Hematopoietic multipotent progenitor cell treated with erythropoietin and hydrocortisone succinate and interleukin-3 and kit ligand, for 4 days (in vitro differentiated cells): ENCODE results near the gene FAM221B.
A peak's percentile ranks its signal among the peaks of the same experiment; 100 is the strongest.

Experiments used
- DNase-seq: peaks from one replicate; pipeline ENCODE4 v3.0.0-alpha.2; 2015

FAM221B gene

GRCh38 chr9:35845824-35846771 lies 17.6 kb upstream of the FAM221B start:
- DNase-seq: no peak

DNA sequence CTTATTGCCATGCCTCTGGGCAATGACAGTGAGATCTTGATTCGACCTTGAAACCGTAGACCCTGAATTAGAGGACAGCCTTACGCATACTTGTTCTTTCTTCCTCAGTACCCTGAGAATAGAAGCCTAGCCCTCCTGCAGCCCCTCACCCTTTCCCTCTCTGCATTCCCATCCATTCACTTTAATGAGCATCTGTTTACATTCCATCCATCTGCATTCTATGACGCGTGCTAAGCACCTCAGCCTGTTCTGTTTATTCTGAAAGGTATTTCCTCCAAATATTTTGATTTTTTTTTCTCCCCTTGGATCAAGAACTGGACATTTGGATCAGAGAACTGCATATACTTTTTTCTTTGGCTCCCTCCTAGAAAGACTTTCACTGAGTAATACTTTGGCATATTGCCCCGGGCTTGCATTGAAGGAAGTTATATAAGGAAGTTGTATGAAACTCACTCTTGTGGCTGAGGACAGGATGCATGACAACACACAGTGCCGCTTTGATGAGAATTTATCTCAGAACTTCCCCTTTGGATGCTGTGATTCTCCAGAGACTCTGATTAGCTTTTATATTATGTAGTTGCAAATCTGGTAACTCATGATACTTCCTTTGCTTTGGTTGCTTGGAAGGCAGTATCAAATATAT lies 16.2 kb upstream of the FAM221B start:
- DNase-seq: peak; percentile 94

GRCh38 chr9:35842795-35843194 lies 14.3 kb upstream of the FAM221B start:
- DNase-seq: no peak

DNA sequence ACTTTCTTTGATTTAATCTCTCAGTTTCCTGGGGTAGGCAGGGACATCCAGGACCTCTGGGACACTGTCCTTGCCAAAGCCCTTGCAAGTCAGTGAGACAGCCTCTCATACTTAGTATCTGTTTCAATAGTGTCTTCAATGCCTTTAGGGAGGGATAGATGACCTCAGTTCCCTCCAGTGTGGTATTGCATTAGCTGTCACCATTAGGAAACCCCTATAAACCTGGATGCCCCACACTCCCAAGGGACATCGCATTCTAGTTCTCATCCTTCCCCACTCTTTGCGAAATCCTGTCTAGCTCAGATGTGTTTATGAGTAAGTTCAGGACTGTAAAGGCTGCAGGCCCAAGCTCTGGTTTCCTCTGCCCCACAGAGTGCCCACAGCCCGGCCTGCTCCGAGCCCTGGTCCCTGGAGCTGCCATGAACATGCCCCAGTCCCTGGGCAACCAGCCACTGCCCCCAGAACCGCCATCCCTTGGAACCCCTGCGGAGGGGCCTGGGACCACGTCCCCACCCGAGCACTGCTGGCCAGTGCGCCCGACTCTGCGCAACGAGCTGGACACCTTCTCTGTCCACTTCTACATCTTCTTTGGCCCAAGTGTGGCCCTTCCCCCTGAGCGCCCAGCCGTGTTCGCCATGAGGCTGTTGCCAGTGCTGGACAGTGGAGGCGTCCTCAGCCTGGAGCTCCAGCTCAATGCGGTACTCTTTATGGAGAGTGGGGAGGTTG lies 13.7 kb upstream of the FAM221B start:
- no peak for DNase-seq

- DNase-seq: no peak
These were observed 13.0 kb upstream of the FAM221B start for GRCh38 chr9:35841645-35841900.

DNA sequence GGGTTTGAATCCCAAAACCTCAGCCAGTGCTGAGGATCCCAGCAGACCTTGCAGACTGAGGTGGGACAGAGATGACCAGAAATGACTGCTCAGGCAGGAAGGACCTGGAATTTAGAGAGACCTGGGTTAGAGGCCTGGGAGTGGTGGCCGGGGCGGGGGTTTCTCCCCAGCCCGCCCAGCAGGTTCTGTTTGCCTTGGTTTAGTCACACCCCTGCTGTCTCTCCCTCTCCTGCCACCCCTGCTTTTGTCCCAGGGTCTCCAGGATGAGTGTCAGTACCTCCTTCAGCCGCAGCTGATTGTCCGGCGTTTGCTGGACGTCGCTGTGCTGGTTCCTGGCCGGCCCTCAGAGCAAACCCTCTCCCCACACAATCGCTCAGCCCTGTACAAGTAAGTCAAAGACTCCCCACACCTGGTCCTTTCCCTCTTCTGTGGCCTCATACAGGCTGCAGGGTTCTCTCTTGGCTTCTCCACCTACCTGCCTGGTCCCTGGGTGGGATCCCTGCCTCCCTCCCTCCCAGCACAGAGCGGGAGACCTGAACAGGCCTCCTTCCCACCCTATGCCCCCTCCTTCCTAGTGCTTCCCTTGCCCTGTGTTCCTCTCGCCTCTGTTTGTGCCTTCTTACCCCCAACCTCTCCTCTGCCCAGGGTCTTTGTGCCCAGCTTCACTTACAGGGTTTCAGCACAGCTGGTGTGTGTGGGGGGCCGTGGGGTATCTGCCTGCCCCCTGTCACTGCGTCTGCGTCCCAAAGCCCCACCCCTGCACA lies 12.5 kb upstream of the FAM221B start:
- DNase-seq: no peak

- no peak for DNase-seq
These were observed 11.4 kb upstream of the FAM221B start for GRCh38 chr9:35839926-35840325.

GRCh38 chr9:35836595-35836994 lies 8.1 kb upstream of the FAM221B start:
- no peak for DNase-seq

DNA sequence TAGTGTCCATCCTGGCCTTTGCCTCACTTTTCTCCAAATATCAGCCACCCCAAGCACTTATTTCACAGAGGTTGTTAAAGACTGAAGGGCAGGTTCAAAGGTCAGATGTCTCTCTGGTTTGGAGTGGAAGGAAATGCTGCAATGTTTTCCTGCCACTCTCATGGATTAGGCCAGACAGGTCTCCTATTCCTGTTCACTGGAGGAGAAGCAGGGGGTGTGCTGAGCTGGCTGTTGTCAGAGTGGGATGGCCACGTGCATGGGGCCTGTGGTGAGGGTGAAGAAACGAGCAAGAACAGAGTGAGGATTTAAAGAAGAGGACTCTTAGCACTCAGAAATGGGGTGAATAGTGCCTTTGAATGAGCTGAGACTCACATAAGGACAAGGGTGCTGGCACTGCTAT lies 7.2 kb upstream of the FAM221B start:
- no peak for DNase-seq

DNA sequence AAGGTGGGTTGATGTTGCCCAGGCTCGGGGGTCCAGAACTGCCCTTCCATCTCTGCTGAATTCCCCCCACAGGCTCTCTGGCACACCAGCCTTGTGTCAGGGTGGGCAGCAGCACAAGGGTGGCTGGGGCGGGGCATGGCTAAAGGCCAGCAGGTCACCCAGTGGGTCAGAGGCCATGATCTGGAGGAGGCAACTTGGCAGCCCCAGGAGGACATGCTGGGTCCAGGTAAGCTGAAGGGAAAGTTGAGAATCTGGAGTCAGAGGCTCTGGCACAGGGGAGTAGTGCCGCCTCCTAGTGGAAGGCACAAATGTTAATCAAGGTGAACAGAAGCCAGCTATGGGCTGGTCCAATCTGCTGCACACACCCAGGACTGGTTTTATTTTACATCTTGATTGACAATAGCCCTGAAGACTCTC lies 6.7 kb upstream of the FAM221B start:
- peak; percentile 44 for DNase-seq

DNA sequence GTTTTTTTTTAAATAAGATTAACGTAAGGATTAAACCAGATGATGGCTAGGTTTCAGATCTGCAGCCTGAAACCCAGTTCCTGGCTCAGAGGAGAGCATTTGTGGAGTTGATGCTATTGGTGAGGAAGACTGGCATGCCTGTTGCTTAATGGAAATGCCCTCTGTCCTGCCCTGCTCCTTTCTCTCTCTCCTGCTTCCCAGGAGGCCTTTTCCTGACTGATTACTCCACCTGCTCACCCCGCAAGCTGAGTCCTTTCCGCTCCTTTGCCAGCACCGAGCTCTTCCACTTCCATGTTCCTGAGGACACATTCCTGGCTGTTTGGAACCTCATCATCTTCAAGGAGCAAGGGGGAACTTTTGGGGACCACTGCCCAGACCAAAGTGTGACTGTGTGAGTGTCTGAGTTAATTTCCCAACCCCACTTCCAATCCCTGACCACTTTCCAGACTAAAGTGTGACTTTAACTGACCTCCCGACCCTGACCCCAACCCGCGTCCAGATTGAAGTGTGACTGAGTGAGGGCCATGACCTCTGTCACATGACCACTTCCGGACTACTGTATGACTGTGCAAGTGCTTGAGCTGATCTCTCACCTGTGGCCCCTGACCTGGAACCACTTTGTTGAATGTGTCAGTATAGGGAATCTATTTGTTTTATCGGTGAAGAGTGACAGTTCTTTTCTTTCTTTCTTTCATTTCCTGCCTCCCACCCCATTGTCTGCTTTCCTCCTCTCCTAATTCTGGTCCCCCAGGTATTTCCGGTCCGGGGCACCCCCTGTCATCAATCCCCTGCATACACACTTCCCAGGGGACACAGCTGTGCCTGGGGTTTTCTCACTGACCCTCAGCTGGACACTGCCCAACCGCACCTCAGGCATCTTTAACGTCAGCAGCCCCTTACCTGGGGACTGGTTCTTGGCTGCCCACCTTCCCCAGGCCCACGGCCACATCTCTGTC lies 6.0 kb upstream of the FAM221B start:
- DNase-seq: no peak

GRCh38 chr9:35832814-35833213 lies 4.3 kb upstream of the FAM221B start:
- DNase-seq: no peak

GRCh38 chr9:35831040-35831439 lies 2.5 kb upstream of the FAM221B start:
- no peak for DNase-seq

DNA sequence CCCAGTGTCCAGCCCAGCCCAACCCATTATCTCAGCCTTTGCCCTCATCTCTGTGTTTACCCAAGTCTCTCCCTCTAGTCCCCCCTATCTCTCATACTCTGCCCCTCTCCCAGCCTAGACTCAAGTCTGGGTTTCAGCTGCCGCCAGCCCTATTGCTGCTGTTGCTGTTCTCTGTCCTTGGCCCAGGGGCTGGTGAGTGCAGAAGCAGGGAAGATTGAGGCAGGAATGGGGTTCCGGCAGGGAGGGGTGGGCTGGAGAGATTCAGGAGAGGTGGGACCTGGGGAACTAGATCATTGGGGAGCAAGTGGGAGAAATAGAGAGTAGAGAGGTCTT lies 1.2 kb upstream of the FAM221B start:
- DNase-seq: no peak

GRCh38 chr9:35829084-35829763 lies 692 bp upstream of the FAM221B start, which contains the start of gene TMEM8B:
Gene TMEM8B, plus strand, starts transcription at chr9:35829228. Its CDS starts 220 bp downstream, at chr9:35829448.
- peak; percentile 97 for DNase-seq

DNA sequence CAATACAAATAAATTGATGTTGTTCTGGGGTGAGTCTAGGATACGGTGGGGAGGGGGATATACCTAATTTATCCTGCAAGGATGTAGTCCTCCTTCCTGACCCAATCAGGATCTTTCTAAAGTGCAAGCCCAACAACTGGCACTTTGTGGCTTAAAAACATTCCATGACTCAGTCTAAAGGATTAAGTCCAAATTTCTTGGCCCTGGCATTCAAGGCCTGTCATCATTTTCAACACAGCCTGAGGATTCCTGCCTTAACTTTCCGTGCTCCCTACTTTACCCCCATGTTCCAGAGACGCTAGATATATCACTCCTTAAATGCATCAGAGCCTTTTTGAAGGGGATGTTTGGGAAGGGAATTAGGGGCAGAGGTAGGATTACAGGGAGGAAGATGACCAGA lies 1.0 kb downstream of the FAM221B start:
- no peak for DNase-seq

DNA sequence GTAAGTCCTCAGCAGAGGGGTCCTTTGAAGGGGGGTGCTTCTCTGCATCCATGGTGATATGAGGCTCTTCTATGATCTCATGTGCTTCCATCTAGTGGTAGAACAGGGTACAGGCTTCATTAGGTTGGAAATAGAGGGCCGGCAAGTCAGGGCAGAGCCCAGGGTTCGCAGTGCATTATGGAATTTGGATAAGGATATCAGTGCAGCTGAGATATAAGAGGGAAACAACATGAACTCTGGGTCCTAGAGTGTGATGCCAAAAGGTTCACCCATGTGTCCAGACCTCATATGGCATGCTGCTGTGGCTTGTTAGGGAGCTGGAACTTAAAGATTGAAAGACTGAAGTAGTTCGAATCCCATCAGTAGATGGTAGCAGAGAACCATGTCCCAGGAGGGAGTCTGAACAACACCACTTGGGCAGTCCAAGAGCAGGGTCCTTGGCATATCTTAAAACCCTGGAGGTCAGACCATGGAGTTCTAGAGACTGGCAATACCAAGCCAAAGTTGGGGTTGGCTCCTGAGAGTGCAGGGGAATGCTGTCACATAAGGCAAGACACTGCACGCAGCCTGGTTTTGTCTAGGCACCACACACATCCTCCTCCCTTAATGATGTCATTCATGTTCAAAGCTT lies 2.3 kb downstream of the FAM221B start:
- DNase-seq: peak; percentile 84

- DNase-seq: no peak
These were observed 5.6 kb downstream of the FAM221B start for GRCh38 chr9:35822926-35823325.

- peak; percentile 27 for DNase-seq
These were observed 8.5 kb downstream of the FAM221B start for GRCh38 chr9:35820076-35820475.

GRCh38 chr9:35818341-35818740 lies 10.2 kb downstream of the FAM221B start:
- no peak for DNase-seq

GRCh38 chr9:35816708-35817107 lies 11.8 kb downstream of the FAM221B start:
- no peak for DNase-seq
